Activated T-helper 2 cell treated with anti-CD3 and anti-CD28 coated beads, Interferon-gamma antibody, Interleukin-2, Interleukin-4, amounts not matched to agents 10 μg/mL and 5 μg/mL and 100 μg/mL, durations not matched to agents 14 hours and 24 hours and 36 hours (primary cell): Measurements from ENCODE around the gene TMEM164. TPM values are rescaled to one million over a fixed set of nuclear protein-coding genes. Genes with fewer than 3 reads are reported as not detected.

Source experiments
- DNase-seq: peaks from one replicate; pipeline ENCODE4 v3.0.0; 2021; ENCODE audit warnings: low spot score
- H3K27ac Mint-ChIP-seq: one replicate; pipeline ENCODE4 v1.8.0; 2021; ENCODE audit warnings: mixed read lengths
- H3K27me3 Mint-ChIP-seq: one replicate; pipeline ENCODE4 v1.8.0; 2021; ENCODE audit warnings: low read depth, mixed read lengths
- H3K36me3 Mint-ChIP-seq: one replicate; pipeline ENCODE4 v1.8.0; 2021; ENCODE audit warnings: low read depth, mixed read lengths
- H3K4me1 Mint-ChIP-seq: one replicate; pipeline ENCODE4 v1.8.0; 2021; ENCODE audit warnings: low read depth, mixed read lengths
- H3K4me3 Mint-ChIP-seq: one replicate; pipeline ENCODE4 v1.8.0; 2021; ENCODE audit warnings: low read depth, mild to moderate bottlenecking, moderate library complexity, mixed read lengths
- H3K9me3 Mint-ChIP-seq: one replicate; pipeline ENCODE4 v1.8.0; 2021; ENCODE audit warnings: mixed read lengths
- intact Hi-C: fragments of 100-400 bp; cut with micrococcal nuclease; formaldehyde crosslinking; loops from one replicate; pipeline ENCODE4 v1.15.1; 2023
- total RNA-seq: library from RNA; stranded (reverse); gene quantifications from 2 replicates; pipeline ENCODE4 v1.2.3, GENCODE V29; 2022

TMEM164 gene
- total RNA-seq, 1 donor from 2014 or later = 20.0 TPM

DNA sequence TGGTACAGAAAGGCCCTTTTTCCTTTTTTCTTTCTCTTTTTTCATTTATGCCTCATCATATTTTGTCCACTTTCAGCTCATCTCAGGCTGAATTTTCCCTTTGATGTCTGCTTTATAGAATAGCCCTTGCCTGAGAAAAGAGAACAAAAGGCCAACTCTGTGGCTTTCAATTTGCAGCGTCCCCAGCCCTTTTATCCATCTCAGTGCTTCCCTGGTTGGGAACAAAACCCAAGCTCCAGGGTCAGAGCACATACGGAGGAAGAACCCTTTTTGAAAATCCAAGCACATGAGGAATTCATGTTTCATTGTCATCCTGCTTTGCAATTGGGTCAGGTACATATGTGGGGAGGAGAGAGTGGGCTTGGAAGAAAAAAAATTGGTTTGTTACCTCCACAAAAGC is 47.5 kb downstream of the TMEM164 start:
- no peak overlapping the region for H3K27ac Mint-ChIP-seq
- H3K4me1 Mint-ChIP-seq = peaks cover 4% of the 10 kb centered on the region
- no peaks in the 10 kb centered on the region for H3K27me3 Mint-ChIP-seq
- no peak overlapping the region for H3K4me3 Mint-ChIP-seq
- intact Hi-C loops = no loop called here
- H3K36me3 Mint-ChIP-seq = peaks cover 14% of the 10 kb centered on the region
- no peaks in the 10 kb centered on the region for H3K9me3 Mint-ChIP-seq
- no peak for DNase-seq

DNA sequence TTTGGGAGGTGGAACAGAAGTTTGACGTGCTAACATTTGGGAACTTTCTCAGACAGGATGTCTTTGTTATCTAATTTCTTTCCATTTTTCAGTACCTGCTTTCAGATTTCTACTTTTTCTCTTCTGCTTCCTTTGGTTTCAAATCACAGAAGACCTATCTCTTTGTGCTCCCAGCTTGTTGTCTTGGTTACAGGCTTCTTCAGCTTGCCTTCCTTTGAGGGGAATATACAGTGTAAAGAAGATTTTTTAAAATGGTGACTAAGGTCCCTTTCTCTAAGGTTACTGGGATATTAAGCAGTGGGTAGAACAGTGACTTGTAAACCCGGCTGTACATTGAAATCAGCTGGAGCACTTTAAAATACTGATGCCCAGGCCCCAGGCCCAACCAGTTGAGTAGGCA is 48.0 kb downstream of the TMEM164 start:
- H3K27me3 Mint-ChIP-seq = no peaks in the 10 kb centered on the region
- H3K36me3 Mint-ChIP-seq = peaks cover 18% of the 10 kb centered on the region
- peaks cover 6% of the 10 kb centered on the region for H3K4me1 Mint-ChIP-seq
- H3K9me3 Mint-ChIP-seq = no peaks in the 10 kb centered on the region
- H3K4me3 Mint-ChIP-seq = no peak overlapping the region
- no peak for DNase-seq
- intact Hi-C loops = no loop called here
- H3K27ac Mint-ChIP-seq = no peak overlapping the region

DNA sequence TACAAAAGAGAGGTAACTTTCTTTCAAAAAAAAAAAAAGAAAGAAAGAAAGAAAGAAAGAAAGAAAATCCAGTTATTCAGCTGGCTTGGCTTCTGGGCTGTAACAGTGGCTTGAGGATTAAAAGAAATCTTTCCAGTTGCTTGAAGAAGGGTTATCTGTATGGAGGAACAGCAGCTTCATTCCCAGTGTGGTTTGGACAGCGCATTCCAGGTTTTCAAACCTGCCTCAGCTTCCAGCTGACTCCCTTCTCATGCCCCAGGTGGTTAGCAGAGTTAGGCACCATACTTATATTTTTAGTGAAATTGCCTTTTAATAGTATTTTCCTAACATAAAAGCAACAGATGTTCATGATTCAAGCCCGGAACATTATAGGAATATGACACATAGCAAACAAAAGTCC is 48.6 kb downstream of the TMEM164 start:
- intact Hi-C loops = no loop called here
- no peak for DNase-seq
- no peaks in the 10 kb centered on the region for H3K27me3 Mint-ChIP-seq
- no peak overlapping the region for H3K4me3 Mint-ChIP-seq
- peaks cover 18% of the 10 kb centered on the region for H3K36me3 Mint-ChIP-seq
- no peak overlapping the region for H3K27ac Mint-ChIP-seq
- no peaks in the 10 kb centered on the region for H3K9me3 Mint-ChIP-seq
- H3K4me1 Mint-ChIP-seq = peaks cover 11% of the 10 kb centered on the region

DNA sequence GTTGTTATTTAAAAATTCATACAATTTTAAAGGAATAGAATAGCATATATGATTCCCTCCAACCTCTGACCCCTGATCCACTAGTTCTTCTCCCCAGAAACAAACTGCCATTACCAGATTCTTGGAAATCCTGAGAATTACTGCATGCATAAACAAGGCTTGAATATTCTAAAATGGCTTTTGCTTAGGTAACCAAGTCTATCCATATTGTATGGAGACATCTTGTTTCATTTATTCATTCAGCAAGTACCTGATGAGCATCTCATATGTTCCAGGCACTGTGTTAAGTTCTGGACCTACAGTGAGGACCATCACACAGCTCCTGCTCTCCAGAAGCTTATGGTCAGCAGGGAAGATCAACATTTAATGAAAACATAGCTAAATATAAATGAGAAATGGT is 49.4 kb downstream of the TMEM164 start:
- Mint-ChIP-seq H3K27ac (no peak overlapping the region), H3K4me3 (no peak overlapping the region), H3K9me3 (no peaks in the 10 kb centered on the region), H3K4me1 (peaks cover 13% of the 10 kb centered on the region), H3K36me3 (peaks cover 18% of the 10 kb centered on the region), H3K27me3 (no peaks in the 10 kb centered on the region)
- DNase-seq = no peak
- intact Hi-C loops = no loop called here

DNA sequence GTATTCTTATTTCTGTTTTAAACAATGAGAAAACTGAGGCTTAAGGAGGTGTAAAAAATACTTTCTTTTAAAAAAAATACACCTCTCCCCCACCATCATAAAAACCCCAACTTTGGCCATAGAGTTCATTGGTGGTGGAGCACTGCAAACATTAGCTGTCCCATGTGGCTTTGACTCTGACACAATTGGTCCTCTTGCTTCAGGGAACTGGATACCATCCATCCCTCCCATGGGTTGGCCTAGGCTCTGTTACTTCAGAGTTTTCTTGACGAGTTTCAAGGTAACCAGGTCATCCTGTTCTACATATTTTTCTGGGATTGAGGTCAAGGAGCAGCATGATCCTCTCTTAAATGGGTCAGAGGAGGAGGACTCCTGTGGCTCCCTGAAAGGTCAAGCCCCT is 50.5 kb downstream of the TMEM164 start:
- no peak for DNase-seq
- Mint-ChIP-seq H3K4me1 (peaks cover 13% of the 10 kb centered on the region), H3K27me3 (no peaks in the 10 kb centered on the region), H3K27ac (no peak overlapping the region), H3K4me3 (no peak overlapping the region), H3K9me3 (no peaks in the 10 kb centered on the region), H3K36me3 (peaks cover 22% of the 10 kb centered on the region)
- intact Hi-C loops = no loop called here

DNA sequence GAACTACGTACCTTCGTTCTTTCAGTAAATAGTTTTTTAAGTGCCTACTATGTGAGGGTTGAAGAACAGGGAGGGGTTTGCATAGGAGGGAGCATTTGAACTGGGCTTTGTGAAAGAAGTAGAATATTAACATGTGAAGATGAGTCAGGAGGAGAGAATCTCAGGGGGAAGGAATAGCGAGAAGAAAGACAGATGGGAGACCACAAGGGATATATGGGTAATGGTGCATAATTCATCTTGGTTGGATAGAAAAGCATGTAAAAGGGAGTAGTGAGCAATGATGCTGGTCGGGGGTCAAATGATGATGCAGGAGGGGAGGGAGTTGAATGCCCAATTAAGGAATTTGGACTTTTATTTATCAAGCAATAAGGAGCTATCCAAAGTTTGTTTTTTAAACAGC is 52.7 kb downstream of the TMEM164 start:
- DNase-seq = no peak
- Mint-ChIP-seq H3K27ac (no peak overlapping the region), H3K4me1 (peaks cover 10% of the 10 kb centered on the region), H3K27me3 (no peaks in the 10 kb centered on the region), H3K9me3 (peaks cover 2% of the 10 kb centered on the region), H3K4me3 (no peak overlapping the region), H3K36me3 (peaks cover 24% of the 10 kb centered on the region)
- intact Hi-C loops = no loop called here

DNA sequence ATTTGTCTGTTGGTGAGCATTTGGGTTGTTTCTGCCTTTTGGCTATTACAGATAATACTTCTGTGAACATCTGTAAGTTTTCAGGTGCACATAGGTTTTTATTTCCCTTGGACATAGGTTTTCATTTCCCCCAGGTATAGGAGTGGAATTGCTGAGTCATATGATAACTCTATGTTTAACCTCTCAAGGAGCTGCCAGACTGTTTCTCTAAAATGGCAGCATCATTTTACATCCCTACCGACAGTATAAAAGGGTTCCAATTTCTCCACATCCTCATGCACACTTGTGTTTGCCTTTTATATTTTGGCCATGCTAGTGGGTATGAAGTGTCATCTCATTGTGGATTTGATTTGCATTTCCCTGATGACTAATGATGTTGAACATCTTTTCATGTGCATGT is 53.5 kb downstream of the TMEM164 start:
- DNase-seq = no peak
- intact Hi-C loops = no loop called here
- Mint-ChIP-seq H3K9me3 (peaks cover 3% of the 10 kb centered on the region), H3K27ac (no peak overlapping the region), H3K4me3 (no peak overlapping the region), H3K36me3 (peaks cover 24% of the 10 kb centered on the region), H3K4me1 (peaks cover 10% of the 10 kb centered on the region), H3K27me3 (no peaks in the 10 kb centered on the region)

DNA sequence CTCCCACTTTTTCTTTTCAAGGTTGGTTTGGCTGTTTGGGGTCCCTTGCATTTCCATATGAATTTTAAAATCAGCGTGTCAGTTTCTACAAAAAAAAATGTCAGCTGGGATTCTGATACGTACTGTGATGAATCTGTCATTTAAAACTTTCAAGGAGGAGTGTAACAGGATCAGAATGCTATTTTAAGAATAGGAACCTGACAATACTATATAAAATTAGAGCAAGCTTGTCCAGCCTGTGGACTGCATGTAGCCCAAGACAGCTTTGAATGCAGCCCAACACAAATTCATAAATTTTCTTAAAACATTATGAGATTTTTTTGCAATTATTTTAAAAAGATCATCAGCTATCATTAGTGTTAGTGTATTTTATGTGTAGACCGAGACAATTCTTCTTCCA is 56.5 kb downstream of the TMEM164 start:
- H3K27ac Mint-ChIP-seq = no peak overlapping the region
- H3K27me3 Mint-ChIP-seq = no peaks in the 10 kb centered on the region
- H3K4me1 Mint-ChIP-seq = peaks cover 12% of the 10 kb centered on the region
- intact Hi-C loops = no loop called here
- DNase-seq = no peak
- H3K36me3 Mint-ChIP-seq = peaks cover 15% of the 10 kb centered on the region
- no peak overlapping the region for H3K4me3 Mint-ChIP-seq
- peaks cover 3% of the 10 kb centered on the region for H3K9me3 Mint-ChIP-seq

DNA sequence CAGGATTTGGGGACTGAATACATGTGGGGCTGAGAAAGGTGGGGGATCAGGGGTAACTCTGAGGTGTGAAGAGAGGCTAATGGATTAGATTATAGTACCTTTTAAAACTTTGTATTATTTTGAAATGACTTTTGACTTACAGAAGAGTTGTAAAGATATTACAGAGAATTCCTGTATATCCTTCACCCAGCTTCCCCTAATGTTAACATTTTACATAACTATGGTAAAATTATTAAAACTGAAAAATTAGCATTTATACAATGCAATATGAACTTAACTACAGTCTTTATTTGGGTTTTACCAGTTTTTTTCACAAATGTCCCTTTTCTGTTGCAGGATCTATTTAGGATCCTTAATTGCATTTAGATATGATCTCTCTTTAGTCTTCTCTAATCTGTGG is 57.4 kb downstream of the TMEM164 start:
- Mint-ChIP-seq H3K36me3 (peaks cover 15% of the 10 kb centered on the region), H3K4me1 (peaks cover 12% of the 10 kb centered on the region), H3K27ac (no peak overlapping the region), H3K4me3 (no peak overlapping the region), H3K27me3 (no peaks in the 10 kb centered on the region), H3K9me3 (peaks cover 3% of the 10 kb centered on the region)
- intact Hi-C loops = no loop called here
- no peak for DNase-seq

DNA sequence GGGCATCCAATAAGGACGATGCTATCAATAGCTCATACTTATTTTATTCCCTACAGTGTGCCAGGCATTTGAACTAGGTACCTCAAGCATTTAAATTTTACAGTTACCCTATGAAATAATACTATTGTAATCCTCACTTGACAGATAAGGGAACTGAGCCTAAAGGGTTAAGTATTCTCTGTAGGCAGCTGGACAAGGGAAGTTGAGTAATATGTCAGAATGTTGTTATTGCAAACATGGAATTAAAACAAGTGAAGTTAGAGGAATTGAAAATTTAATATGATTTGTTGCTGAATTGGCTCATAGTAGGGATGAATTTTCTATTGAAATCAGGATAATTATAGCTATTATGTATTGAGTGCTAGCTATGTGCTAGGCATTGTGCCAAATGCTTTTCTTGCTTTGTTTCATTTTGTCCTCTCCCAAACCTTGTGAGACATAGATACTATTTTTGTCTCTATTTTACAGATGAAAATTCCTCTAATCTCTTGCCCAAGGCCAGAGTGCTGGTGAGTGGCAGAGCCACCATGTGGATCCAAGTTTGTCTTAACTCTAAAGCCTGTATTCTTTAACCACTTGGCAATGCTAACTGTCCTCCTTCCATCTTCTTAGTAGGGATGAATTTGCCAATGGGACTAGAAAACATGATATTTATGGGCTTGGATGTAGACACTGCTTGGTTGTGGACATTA is 58.1 kb downstream of the TMEM164 start:
- Mint-ChIP-seq H3K36me3 (peaks cover 11% of the 10 kb centered on the region), H3K27ac (no peak overlapping the region), H3K9me3 (peaks cover 3% of the 10 kb centered on the region), H3K4me3 (no peak overlapping the region), H3K4me1 (peaks cover 8% of the 10 kb centered on the region), H3K27me3 (no peaks in the 10 kb centered on the region)
- intact Hi-C loops = no loop called here
- DNase-seq = no peak

DNA sequence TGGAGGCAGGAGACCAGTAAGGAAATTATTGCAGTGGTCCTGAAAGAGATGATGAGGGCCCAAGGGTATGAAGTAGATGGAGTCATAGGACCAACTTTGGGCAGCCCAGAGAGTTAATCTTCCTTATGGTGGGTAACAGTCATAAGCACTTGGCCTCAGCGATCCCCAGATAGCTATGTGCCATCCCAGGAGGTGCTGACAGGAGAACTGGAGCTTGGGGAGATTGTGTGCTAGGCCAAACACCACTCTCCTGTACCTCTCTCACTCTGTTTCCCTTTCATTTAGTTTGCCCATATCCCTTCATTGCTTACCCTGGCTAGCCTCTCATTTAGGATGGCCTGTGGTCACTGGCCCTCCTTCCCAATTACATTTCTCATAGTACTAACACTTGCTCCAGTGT is 60.0 kb downstream of the TMEM164 start:
- intact Hi-C loops = no loop called here
- no peaks in the 10 kb centered on the region for H3K27me3 Mint-ChIP-seq
- no peak for DNase-seq
- H3K36me3 Mint-ChIP-seq = peaks cover 10% of the 10 kb centered on the region
- no peak overlapping the region for H3K4me3 Mint-ChIP-seq
- peaks cover 3% of the 10 kb centered on the region for H3K9me3 Mint-ChIP-seq
- peaks cover 2% of the 10 kb centered on the region for H3K4me1 Mint-ChIP-seq
- no peak overlapping the region for H3K27ac Mint-ChIP-seq

DNA sequence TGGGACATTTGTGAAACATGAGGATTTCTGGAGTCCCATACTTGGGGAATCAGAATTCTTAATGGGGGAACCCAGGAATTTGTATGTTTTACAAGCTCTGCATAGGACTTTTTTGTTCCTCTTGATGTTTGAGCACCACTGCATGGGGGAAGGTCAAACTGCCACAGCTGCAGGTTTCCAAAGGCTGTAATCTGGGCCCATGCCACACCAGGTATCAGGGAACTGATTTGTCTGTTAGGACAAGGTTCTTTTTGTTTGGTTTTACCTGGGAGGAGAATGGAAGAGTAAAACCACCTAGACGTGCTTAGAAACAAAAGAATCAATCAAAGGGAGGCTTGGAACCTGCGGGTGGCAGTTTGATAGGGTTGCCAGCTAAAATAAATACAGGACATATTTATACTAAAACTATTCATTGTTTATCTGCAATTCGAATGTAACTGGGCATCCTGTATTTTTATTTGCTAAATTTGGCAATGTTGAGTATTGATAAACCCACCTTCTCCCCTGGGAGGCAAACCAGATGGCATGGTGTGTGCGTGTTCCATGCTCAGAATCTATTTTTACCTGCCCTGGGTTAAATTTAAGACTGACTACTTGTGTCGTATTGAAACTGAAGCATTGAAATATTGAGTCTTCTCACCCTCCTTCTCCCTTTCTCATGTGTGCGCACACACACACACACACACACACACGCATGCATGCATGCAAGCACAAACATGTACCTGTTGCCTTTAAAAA is 63.7 kb downstream of the TMEM164 start:
- DNase-seq = no peak
- Mint-ChIP-seq H3K27me3 (no peaks in the 10 kb centered on the region), H3K4me3 (no peak overlapping the region), H3K4me1 (peaks cover 2% of the 10 kb centered on the region), H3K9me3 (no peaks in the 10 kb centered on the region), H3K36me3 (peaks cover 4% of the 10 kb centered on the region), H3K27ac (no peak overlapping the region)
- intact Hi-C loops = no loop called here

DNA sequence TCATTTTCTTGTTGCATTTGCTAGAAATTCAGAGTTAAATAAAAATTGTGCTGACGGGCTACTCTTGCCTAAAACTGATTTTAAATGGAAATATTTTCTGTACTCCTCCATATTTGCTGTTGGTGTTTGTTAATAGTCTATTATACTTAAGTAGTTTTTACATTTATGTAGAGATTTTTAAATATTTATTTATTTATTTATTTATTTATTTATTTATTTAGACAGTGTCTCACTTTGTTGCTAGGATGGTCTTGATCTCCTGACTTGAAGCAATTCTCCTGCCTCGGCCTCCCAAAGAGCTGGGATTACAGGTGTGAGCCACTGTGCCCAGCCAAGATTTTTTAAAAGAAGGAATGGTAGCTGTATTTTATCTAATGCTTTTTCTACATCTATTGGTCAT is 68.1 kb downstream of the TMEM164 start:
- Mint-ChIP-seq H3K36me3 (peaks cover 17% of the 10 kb centered on the region), H3K4me1 (peaks cover under 1% of the 10 kb centered on the region)

More for the DNA sequence above, 68.1 kb downstream of the TMEM164 start:
- intact Hi-C loops = no loop called here
- Mint-ChIP-seq H3K27ac (no peak overlapping the region), H3K9me3 (peaks cover 6% of the 10 kb centered on the region), H3K4me3 (no peak overlapping the region), H3K27me3 (no peaks in the 10 kb centered on the region)
- no peak for DNase-seq
